GM18867 (cell line): ENCODE results near the gene PLXNB2.

Experiments
- ATAC-seq: cut with Tn5 transposase; IDR thresholded peaks from one replicate; pipeline ENCODE4 v1.9.1; 2021; ENCODE audit warnings: mild to moderate bottlenecking, moderate library complexity; ENCODE audit not compliant: unreplicated experiment

The PLXNB2 gene

DNA sequence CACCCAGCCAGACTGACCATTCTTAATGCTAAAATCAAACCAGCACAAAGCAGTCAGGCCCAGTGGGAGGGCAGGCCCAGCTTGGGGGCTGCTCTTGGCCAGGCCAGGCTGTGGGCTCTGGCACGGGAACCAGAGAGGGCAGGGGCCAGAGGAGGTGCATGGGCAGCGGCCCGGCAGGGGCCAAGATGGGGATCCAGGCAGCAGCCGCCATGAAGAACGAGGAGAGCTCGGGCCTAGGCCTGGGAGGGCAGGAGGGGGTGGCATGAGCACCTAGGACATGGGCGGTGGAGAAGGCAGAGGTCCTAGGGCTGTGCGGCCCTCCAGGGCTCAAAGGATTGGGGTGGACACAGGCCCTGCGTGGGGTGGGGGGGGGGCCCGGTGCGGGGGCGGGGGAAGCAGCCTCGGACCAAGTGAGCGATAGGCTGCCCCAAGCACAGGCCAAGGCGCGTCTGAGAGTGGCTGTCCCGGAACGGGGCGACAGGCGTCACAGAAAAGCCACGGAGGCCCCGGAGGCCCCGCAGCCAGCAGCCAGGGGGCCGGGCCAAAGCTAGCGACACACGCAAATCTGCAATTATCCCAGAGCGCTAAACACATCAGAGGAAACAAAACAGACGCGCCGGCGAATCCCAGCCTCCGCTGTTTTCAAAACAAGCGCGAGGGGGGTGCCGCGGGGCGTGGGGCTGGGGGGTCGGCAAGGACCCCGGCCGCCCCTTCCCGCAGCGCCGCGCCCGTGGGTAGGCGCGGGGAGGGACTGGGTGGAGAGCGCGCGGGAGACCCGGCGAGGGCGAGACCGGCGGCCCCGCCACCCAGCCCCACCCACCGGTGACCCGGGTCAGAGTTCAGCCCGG, 8.3 kb downstream of the PLXNB2 start:
- ATAC-seq, result no peak

- no peak for ATAC-seq
Measured at GRCh38 chr22:50298266-50298637, 9.2 kb downstream of the PLXNB2 start.

DNA sequence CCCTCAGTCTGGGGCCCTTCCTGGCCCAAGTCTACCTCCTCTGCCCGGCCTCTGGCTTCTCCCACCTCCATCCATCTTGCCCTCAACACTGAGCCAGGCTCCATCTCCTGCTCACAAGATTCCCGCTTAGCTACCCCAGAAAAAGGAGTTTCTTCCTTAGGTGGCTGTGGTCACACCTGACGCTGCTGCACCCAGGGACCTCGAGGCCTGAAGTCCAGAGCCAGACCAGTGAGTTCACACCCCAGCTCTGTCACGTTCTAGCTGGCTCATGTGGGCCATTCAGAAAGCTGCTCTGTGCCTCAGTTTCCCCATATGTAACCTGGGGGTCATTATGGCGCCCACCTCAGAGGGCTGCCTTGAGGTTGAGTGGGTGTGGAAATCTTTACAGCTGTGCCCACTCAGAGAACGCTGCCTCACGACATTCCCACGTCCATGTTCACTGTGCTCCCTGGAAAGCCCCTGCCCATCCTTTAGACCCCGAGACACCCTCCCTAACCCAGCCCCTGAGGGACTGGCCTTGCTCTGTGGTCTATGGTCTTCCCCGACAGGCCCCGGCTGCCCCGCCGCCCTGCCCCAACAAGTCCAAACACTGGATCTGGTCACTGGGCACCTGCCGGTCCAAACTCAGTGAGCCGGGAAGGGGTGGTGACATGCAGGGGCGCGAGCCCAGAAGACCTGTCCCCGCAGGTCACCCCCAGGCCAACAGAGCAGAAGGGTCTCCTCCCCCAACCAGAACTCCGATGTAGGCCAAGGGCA, 9.8 kb downstream of the PLXNB2 start:
- ATAC-seq, result no peak

GRCh38 chr22:50296658-50297490, 10.6 kb downstream of the PLXNB2 start:
- ATAC-seq, result no peak

DNA sequence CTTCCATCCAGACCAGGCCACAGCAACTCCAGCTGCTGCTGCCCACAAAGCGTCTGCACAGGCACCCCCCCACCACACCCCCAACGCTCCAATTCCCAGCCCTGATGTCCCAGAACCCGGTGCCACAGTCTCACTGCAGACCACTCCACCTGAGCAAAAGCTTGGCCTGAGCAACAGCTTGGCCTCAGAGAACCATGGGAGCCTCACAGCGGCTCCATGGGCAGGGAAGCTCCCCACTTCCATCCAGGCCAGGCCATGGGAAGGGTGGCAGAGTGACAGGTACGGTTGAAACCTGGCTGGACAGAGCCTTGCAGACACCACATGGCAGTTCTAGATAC, 13.2 kb downstream of the PLXNB2 start:
- no peak for ATAC-seq

GRCh38 chr22:50293441-50294318, 13.8 kb downstream of the PLXNB2 start:
- no peak for ATAC-seq

- ATAC-seq, result no peak
Measured at GRCh38 chr22:50292643-50293440, 14.6 kb downstream of the PLXNB2 start.

GRCh38 chr22:50289942-50290630, 17.4 kb downstream of the PLXNB2 start:
- no peak for ATAC-seq

DNA sequence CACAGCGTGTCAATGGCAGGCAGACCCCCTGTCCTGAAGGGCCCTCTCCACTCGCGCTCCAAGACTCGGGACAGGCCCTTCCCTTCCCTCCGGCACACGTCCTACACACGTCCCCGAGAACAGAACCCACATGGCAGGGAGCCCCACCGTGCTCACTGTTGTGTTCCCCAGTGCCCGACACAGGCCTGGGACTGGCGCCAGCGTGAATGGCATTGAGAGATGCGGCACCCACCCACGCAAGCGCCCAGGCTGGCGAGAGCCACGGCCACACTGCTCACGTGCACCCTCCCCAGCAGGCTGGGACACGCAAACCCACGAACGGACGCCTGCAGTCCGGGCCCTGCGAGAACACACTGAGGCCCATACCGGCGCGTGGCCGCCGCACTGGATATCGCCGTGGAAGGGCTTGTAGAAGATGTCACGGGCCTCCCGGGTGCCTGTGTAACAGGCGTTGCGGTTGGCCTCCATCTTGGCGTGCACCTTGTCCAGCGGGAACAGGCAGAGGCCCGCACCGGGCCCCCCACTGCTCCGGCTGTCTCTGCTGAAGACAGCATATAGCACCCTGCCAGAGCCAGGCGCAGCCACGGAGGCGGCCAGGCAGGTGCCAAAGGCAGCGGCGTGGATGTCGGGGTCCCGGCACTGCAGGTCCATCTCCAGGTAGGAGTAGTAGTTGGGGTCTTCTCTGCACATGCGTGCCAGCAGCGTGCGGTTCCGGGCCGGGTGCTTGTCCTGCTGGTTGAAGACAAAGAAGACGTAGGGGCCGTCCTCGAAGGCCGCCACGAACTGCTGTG, 18.1 kb downstream of the PLXNB2 start:
- ATAC-seq, result no peak

DNA sequence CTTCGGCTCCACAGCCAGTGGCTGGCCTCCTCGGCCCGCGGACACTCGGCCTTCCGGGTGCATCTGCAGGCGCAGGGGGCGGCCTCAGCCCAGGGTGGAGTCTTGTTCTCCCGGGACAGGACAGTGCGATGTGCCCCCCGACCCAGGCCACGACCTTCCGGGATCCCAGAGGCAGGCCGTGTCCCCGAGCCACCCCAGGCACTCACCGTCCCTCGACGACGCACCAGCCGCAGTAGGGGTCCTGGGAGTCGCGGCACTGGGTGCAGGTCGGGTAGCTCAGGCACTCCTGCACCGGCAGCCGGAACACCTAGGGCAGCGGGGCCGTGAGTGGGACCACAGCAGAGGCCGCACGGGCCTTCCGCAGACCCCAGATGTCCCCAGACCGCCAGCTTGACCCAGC, 19.7 kb downstream of the PLXNB2 start:
- ATAC-seq, result no peak

DNA sequence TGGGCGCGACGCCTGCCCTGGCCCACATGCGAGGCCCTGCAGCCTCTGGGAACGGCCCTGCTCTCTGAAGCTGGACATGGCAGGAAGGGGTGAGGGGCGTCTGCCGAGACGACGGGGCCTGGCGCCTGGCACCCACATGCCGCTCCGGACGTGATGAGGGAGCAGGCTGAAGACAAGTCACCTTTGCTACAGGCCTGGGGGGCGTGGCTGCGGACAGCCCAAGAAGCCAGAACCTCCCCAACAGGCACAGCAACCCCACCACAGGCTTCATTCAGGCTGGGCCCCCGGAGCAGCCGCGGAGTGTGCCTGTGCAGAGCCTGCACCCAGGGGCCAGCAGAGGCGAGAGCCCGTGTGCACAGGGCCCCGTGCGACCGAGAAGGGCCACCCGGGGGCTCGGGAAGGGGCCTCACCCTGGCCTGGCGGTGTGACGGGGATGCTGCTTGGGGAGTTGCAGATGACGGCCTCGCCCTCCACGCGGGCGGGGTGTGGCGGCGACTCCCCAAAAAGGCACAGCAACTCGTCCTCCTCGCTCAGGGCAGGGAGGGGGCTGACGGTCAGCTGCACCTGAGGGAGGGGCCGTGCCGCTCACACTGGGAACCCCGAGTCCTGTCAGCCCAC, 20.6 kb downstream of the PLXNB2 start:
- ATAC-seq, result no peak

DNA sequence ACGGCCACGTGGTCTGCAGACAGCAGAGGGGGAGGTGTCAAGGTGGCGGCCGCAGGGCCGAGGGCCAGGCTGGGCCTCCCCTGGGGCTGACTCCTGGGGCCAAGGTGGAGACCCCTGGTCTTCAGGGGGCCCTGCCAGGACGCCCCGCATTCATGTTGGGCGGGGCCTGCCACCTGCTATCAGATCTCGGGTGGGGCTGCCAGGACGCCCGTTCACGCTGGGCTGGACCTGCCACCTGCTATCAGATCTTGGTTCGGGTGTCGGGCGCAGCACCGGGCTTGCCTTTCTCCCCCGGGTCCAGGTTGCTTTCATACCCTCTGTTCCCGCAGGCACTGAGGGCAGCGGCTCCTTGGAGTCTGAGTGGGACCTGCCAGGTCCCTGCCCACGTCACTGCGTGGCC, 21.2 kb downstream of the PLXNB2 start:
- no peak for ATAC-seq

DNA sequence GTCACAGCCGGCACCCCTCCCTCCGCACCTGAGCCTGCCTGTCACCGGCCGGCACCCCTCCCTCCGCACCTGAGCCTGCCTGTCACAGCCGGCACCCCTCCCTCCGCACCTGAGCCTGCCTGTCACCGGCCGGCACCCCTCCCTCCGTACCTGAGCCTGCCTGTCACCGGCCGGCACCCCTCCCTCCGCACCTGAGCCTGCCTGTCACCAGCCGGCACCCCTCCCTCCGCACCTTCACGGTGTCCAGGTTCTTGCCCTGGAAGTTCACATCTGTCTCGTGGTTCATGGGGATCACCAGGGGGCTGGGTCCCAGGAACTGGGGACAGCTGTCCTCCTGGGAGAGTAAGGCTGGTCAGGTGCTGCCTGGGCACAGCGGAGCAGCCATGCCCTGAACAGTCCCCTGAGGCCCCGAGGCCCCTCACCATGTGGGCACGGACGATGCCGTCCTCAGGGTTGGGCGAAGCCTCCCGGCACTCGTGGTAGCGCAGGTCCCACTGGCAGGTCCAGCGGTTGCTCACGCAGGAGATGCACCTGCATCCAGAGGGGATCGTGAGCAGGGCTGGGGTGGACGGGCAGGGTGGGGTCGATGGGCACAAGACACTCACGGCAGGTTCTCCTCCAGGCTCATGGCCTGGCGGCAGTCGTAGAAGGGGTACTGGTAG, 21.7 kb downstream of the PLXNB2 start:
- ATAC-seq, result no peak

- no peak for ATAC-seq
Measured at GRCh38 chr22:50284479-50284878, 23.0 kb downstream of the PLXNB2 start.

DNA sequence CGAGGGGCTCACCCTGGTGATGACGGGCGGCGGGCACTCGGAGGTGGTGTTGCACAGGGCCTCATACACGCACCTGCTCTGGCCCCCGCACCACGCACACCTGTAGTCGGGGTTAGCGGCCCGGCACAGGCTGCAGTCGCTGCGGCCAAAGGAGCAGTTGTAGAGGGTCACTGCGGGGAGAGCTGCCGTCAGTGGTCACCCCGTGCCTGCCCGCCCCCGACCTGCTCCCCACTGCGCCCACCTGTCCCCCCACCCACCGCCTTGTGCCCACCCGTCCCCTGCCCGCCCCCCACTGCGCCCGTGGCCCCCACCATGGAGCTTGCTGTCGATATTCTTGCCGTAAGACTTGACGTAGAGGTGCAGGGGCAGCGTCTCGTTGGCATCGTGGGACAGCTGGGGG, 23.6 kb downstream of the PLXNB2 start:
- ATAC-seq, result no peak

DNA sequence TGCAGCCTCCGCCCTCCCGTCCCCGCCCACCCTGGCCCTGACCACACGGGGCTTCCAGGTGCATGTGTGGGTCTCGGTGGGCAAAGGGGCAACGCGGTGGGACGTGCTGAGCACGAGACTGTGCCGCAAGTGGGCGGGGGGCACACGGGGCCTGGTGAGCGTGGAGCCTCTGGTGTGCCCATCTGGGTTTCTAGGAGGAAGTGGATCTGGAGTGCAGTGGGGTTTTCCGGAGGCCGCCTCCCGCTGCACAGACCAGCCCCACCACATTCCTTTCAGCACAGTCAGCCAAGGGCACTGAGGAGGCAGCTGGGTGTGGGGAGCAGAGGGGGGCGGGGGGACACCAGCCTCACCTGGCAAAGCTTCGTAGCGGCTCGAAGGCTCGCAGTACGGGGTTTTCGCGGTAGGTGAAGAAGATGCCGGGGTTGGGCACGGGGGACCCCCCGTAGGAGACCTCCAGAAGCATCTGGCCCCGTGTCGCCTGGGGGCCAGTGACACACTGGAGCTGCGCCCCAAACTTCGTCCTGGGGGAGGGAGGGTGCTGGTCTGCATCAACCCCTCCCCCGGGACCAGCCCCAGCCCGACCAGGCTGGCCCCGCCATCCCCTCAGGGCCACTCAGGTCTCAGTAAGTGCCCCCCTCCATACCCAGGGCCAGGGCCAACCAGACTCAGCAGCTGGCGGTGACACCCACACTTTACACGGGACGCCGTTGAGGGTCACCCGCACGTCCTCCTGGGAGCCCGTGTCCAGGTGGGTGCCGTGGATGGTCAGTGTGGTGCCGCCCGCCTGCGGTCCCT, 24.9 kb downstream of the PLXNB2 start:
- ATAC-seq, result no peak

GRCh38 chr22:50281957-50282356, 25.5 kb downstream of the PLXNB2 start:
- ATAC-seq, result no peak
